Measurements from ENCODE around the gene EPHB6.

EPHB6 gene

DNA sequence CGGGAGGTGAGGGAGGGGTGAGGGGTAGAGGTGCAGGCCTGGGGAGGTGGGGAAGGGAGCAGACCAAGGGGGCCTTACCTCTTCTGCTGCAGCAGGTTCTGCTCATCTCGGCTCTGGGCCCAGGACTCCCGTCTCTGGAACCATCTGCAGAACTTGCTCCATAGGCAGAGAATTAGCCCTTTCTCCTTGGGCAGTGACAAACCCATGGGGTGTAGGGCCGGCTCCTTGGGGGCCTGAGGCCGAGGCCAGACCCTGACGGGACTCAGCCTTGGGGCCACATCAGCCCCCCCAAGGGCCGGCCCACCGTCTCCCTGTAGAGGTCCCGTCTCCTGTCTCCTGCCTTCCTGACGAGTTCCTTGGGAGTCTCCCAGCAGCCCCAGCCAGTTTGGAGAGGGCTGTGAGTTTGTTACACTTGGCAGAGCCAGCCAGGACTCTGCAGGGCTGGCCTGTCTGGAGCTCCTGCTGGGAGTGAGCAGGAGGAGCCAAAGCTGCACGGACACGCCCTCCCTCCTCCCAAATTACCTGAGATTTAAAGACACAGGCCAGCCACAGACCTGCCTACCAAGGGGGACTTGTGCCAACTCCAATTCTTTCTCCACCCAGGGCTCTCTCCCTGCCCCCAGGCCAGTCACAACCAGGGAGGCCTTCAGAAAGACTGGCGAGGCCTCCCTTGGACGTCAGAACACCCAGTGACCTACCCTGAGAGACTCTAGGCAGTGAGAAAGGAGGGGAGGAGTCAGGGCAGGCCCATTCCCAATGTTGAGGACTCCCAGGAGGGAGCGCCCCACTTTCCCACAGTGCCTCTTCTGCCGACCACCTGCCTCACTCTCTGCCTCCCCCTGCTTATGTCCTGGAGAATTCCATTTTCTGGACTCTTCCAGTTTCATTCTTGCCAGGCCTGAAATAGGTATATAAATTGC is 30.7 kb downstream of the EPHB6 start, which contains the start of gene TRPV6:
Gene TRPV6, minus strand, starts transcription at position 435 of the 920 bp plus-strand sequence.
- TF ChIP-seq SPI1 (IDR thresholded peaks at IDR 0.05; ENCODE audit: borderline replicate concordance, low read depth) (no peak), POLR2AphosphoS5 (IDR thresholded peaks at IDR 0.05; ENCODE audit: low read depth) (no peak), GABPA (IDR thresholded peaks at IDR 0.05; ENCODE audit: low read depth) (no peak)
- TF ChIP-seq, protein P1, sequence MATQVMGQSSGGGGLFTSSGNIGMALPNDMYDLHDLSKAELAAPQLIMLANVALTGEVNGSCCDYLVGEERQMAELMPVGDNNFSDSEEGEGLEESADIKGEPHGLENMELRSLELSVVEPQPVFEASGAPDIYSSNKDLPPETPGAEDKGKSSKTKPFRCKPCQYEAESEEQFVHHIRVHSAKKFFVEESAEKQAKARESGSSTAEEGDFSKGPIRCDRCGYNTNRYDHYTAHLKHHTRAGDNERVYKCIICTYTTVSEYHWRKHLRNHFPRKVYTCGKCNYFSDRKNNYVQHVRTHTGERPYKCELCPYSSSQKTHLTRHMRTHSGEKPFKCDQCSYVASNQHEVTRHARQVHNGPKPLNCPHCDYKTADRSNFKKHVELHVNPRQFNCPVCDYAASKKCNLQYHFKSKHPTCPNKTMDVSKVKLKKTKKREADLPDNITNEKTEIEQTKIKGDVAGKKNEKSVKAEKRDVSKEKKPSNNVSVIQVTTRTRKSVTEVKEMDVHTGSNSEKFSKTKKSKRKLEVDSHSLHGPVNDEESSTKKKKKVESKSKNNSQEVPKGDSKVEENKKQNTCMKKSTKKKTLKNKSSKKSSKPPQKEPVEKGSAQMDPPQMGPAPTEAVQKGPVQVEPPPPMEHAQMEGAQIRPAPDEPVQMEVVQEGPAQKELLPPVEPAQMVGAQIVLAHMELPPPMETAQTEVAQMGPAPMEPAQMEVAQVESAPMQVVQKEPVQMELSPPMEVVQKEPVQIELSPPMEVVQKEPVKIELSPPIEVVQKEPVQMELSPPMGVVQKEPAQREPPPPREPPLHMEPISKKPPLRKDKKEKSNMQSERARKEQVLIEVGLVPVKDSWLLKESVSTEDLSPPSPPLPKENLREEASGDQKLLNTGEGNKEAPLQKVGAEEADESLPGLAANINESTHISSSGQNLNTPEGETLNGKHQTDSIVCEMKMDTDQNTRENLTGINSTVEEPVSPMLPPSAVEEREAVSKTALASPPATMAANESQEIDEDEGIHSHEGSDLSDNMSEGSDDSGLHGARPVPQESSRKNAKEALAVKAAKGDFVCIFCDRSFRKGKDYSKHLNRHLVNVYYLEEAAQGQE (IDR thresholded peaks at IDR 0.05; ENCODE audit: insufficient replicate concordance, low read depth) = no peak
- TF ChIP-seq, protein P2, sequence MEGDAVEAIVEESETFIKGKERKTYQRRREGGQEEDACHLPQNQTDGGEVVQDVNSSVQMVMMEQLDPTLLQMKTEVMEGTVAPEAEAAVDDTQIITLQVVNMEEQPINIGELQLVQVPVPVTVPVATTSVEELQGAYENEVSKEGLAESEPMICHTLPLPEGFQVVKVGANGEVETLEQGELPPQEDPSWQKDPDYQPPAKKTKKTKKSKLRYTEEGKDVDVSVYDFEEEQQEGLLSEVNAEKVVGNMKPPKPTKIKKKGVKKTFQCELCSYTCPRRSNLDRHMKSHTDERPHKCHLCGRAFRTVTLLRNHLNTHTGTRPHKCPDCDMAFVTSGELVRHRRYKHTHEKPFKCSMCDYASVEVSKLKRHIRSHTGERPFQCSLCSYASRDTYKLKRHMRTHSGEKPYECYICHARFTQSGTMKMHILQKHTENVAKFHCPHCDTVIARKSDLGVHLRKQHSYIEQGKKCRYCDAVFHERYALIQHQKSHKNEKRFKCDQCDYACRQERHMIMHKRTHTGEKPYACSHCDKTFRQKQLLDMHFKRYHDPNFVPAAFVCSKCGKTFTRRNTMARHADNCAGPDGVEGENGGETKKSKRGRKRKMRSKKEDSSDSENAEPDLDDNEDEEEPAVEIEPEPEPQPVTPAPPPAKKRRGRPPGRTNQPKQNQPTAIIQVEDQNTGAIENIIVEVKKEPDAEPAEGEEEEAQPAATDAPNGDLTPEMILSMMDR (IDR thresholded peaks at IDR 0.05; ENCODE audit: insufficient read depth, low read length) = no peak
- no peak for DNase-seq (ENCODE audit: low read depth in 1 of 2, low spot score in 1 of 2)
- Histone ChIP-seq H3K27ac (replicated peaks) (no peak within 1 kb of the TSS), H3K4me3 (replicated peaks; ENCODE audit: insufficient read depth, low read length) (no peak within 1 kb of the TSS), H3K27me3 (ENCODE audit: insufficient read depth, poor library complexity, severe bottlenecking) (peaks cover 4% of the 10 kb centered on the region)

- H3K27ac ChIP-seq (replicated peaks) = no peak overlapping the region
- no peak for DNase-seq (ENCODE audit: low read depth in 1 of 2, low spot score in 1 of 2)
These were observed 32.0 kb downstream of the EPHB6 start for GRCh38 chr7:142886866-142887265.

GRCh38 chr7:142887282-142888015 is 32.6 kb downstream of the EPHB6 start:
- H3K27ac ChIP-seq (replicated peaks) = no peak overlapping the region

More at GRCh38 chr7:142886866-142887265, 32.0 kb downstream of the EPHB6 start:
- TF ChIP-seq GABPA (IDR thresholded peaks at IDR 0.05; ENCODE audit: low read depth) = no peak
- TF ChIP-seq POLR2AphosphoS5 (IDR thresholded peaks at IDR 0.05; ENCODE audit: low read depth) = no peak
- TF ChIP-seq, protein P1 (IDR thresholded peaks at IDR 0.05; ENCODE audit: insufficient replicate concordance, low read depth) = no peak
- TF ChIP-seq, protein P2 (IDR thresholded peaks at IDR 0.05; ENCODE audit: insufficient read depth, low read length) = no peak
- no peak for TF ChIP-seq SPI1 (IDR thresholded peaks at IDR 0.05; ENCODE audit: borderline replicate concordance, low read depth)
- Histone ChIP-seq H3K27me3 (ENCODE audit: insufficient read depth, poor library complexity, severe bottlenecking) (peaks cover 1% of the 10 kb centered on the region), H3K4me3 (replicated peaks; ENCODE audit: insufficient read depth, low read length) (no peak overlapping the region)

More at GRCh38 chr7:142887282-142888015, 32.6 kb downstream of the EPHB6 start:
- no peak for DNase-seq (ENCODE audit: low read depth in 1 of 2, low spot score in 1 of 2)
- H3K27me3 ChIP-seq (ENCODE audit: insufficient read depth, poor library complexity, severe bottlenecking) = no peaks in the 10 kb centered on the region
- no peak overlapping the region for H3K4me3 ChIP-seq (replicated peaks; ENCODE audit: insufficient read depth, low read length)
- TF ChIP-seq POLR2AphosphoS5 (IDR thresholded peaks at IDR 0.05; ENCODE audit: low read depth) = no peak
- TF ChIP-seq, protein P2 (IDR thresholded peaks at IDR 0.05; ENCODE audit: insufficient read depth, low read length) = no peak
- no peak for TF ChIP-seq SPI1 (IDR thresholded peaks at IDR 0.05; ENCODE audit: borderline replicate concordance, low read depth)
- TF ChIP-seq, protein P1 (IDR thresholded peaks at IDR 0.05; ENCODE audit: insufficient replicate concordance, low read depth) = no peak
- no peak for TF ChIP-seq GABPA (IDR thresholded peaks at IDR 0.05; ENCODE audit: low read depth)
